Liver (tissue), 3 donors: ENCODE measurements around the gene SLC2A9.
A peak's percentile ranks its signal among the peaks of the same experiment; 100 is the strongest.

ENCODE experiments used
- JUND ChIP-seq, 2 donors: IDR thresholded peaks; 2 replicates each; pipeline ENCODE4 v1.6.1; 2016; ENCODE audit warnings: antibody characterized with exemption in 2 of 2
- RAD21 ChIP-seq, 2 donors: IDR thresholded peaks; 2 replicates each; pipeline ENCODE4 v1.6.1; 2016; ENCODE audit warnings: antibody characterized with exemption in 2 of 2, mild to moderate bottlenecking in 2 of 2
- TAF1 ChIP-seq: conservative IDR thresholded peaks from 2 replicates; pipeline ENCODE4 v1.6.1; 2016; ENCODE audit warnings: antibody characterized with exemption, mild to moderate bottlenecking
- YY1 ChIP-seq: IDR thresholded peaks from 2 replicates; pipeline ENCODE4 v1.6.1; 2016; ENCODE audit warnings: antibody characterized with exemption, mild to moderate bottlenecking
- TF ChIP-seq, protein P1 (sequence below): IDR thresholded peaks from 2 replicates; pipeline ENCODE4 v1.6.1; 2016; ENCODE audit warnings: antibody characterized with exemption, mild to moderate bottlenecking
- TF ChIP-seq, protein P2 (sequence below): fragments of 150-350 bp; IDR thresholded peaks from 2 replicates; pipeline ENCODE4 v1.5.1; 2017; ENCODE audit warnings: improper control_type of control experiment, low read depth, low read length; ENCODE audit not compliant: missing input control
- donor health status: healthy.
- donor health status: healthy.

DNA sequence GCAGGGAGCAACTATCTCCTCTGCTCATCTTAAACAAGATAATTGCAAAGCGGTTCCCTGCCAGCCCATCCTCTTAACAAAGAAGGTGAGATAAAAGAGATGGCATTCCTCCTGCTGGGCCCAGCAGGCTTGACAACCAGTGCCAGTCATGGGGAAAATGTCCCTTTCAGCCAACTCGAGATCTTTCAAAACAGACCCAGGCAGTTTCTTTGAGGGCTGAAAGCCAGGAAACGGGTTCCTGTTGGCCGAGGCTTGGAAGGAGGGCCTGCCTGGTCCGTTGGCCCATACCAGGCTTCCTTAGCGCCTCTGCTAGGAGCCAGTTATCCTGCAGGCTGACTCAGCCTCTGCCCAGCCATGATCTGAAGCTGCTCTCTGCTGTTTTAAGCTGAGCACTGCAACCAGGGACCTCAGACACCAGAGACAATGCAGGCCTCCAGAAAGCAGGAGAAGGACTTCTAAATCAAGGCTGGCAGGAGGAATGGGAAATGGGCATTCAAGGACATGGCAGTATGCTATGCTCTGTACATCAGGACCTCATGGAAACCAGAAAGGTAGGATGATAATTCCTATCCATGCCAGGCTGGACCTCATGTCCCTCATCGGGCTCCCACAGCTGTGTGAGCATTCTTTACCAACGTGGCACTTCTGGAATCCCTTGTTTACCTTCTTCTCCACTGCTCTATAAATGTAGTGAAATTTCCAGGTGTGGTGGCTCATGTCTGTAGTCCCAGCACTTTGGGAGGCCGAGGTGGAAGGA is 42.4 kb upstream of the SLC2A9 start:
- TF ChIP-seq, protein P1, sequence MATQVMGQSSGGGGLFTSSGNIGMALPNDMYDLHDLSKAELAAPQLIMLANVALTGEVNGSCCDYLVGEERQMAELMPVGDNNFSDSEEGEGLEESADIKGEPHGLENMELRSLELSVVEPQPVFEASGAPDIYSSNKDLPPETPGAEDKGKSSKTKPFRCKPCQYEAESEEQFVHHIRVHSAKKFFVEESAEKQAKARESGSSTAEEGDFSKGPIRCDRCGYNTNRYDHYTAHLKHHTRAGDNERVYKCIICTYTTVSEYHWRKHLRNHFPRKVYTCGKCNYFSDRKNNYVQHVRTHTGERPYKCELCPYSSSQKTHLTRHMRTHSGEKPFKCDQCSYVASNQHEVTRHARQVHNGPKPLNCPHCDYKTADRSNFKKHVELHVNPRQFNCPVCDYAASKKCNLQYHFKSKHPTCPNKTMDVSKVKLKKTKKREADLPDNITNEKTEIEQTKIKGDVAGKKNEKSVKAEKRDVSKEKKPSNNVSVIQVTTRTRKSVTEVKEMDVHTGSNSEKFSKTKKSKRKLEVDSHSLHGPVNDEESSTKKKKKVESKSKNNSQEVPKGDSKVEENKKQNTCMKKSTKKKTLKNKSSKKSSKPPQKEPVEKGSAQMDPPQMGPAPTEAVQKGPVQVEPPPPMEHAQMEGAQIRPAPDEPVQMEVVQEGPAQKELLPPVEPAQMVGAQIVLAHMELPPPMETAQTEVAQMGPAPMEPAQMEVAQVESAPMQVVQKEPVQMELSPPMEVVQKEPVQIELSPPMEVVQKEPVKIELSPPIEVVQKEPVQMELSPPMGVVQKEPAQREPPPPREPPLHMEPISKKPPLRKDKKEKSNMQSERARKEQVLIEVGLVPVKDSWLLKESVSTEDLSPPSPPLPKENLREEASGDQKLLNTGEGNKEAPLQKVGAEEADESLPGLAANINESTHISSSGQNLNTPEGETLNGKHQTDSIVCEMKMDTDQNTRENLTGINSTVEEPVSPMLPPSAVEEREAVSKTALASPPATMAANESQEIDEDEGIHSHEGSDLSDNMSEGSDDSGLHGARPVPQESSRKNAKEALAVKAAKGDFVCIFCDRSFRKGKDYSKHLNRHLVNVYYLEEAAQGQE = no peak
- TF ChIP-seq, protein P2, sequence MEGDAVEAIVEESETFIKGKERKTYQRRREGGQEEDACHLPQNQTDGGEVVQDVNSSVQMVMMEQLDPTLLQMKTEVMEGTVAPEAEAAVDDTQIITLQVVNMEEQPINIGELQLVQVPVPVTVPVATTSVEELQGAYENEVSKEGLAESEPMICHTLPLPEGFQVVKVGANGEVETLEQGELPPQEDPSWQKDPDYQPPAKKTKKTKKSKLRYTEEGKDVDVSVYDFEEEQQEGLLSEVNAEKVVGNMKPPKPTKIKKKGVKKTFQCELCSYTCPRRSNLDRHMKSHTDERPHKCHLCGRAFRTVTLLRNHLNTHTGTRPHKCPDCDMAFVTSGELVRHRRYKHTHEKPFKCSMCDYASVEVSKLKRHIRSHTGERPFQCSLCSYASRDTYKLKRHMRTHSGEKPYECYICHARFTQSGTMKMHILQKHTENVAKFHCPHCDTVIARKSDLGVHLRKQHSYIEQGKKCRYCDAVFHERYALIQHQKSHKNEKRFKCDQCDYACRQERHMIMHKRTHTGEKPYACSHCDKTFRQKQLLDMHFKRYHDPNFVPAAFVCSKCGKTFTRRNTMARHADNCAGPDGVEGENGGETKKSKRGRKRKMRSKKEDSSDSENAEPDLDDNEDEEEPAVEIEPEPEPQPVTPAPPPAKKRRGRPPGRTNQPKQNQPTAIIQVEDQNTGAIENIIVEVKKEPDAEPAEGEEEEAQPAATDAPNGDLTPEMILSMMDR = peak; percentile 77
- TF ChIP-seq TAF1 = no peak
- peak; percentile 53 to 71 for TF ChIP-seq JUND (IDR thresholded peaks at IDR 0.05)
- TF ChIP-seq RAD21 (IDR thresholded peaks at IDR 0.05) = peak; percentile 96 to 99
- peak; percentile 24 for TF ChIP-seq YY1
